ENCODE data around the gene RPL4. TPM values are rescaled to one million over a fixed set of nuclear protein-coding genes. Genes with fewer than 3 reads are reported as not detected.

RPL4 gene
- total RNA-seq, 1 donor from 2014 or later, result 1,699 TPM

DNA sequence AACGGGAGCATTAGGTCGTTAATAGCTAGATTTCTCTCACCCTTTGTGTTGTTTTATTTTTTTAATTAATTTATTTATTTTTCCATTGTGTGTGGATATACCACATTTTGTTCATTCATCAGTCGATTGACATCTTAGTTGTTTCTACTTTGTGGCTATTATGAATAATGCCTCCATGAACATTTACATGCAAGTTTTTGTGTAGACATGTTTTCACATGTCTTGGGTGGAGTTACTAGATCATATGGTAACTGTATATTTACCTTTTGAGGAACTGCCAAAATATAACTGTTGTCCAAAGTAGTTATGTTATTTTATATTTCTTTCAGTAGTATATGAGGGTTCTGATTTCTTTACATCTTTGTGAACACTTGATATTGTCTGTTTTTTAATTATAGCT, 19.3 kb upstream of the RPL4 start:
- TF ChIP-seq, protein P1, sequence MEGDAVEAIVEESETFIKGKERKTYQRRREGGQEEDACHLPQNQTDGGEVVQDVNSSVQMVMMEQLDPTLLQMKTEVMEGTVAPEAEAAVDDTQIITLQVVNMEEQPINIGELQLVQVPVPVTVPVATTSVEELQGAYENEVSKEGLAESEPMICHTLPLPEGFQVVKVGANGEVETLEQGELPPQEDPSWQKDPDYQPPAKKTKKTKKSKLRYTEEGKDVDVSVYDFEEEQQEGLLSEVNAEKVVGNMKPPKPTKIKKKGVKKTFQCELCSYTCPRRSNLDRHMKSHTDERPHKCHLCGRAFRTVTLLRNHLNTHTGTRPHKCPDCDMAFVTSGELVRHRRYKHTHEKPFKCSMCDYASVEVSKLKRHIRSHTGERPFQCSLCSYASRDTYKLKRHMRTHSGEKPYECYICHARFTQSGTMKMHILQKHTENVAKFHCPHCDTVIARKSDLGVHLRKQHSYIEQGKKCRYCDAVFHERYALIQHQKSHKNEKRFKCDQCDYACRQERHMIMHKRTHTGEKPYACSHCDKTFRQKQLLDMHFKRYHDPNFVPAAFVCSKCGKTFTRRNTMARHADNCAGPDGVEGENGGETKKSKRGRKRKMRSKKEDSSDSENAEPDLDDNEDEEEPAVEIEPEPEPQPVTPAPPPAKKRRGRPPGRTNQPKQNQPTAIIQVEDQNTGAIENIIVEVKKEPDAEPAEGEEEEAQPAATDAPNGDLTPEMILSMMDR (IDR thresholded peaks at IDR 0.05), result no peak
- Histone ChIP-seq H3K4me3 (no peak overlapping the region), H3K9me3 (no peaks in the 10 kb centered on the region), H3K27me3 (no peaks in the 10 kb centered on the region), H3K36me3 (peaks cover 7% of the 10 kb centered on the region), H3K4me1 (no peaks in the 10 kb centered on the region), H3K27ac (no peak overlapping the region)
- intact Hi-C loops (cut with DNase I), result no loop called here
- ATAC-seq, result no peak
- no peak for DNase-seq

DNA sequence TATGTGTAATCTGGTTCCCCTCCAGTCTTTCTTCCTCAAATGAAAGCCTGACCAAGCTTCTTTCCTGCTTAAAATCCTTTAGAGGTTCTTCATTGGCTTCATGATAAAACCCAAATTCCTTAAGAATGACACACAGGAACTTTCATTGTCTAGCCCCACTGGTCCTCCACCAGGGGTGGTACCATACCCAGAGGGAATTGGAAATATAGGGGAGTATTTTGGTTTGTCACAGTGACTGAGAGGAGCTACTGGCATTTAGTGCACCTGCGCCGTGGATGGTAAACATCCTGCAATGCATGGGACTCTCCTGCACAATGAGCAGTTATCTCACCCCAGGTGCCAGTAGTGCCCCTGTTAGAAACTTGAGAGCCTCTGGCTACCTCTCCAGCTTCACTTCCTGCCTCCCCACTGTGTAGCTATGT, 11.3 kb upstream of the RPL4 start:
- intact Hi-C loops (cut with DNase I), result no loop called here
- no peaks in the 10 kb centered on the region for H3K27me3 ChIP-seq

DNA sequence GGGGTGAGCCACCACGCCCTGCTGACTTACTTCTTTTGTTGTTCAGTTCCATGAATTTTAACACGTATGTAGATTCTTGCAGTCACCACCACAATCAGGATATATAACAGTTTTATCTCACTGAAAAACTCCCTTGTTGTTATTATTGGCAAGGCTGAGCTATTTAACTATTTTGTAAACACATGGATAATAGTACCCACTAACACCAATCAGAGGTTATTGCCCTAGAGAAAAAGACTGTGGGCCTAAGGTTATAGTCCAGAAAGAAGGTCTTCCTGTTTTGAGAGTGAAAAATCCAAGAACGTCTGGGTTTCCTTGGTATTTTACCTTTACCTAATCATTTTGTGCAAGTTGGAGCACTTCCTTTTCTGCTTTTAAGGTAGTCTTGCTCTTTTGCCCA, 9.9 kb upstream of the RPL4 start:
- Histone ChIP-seq H3K36me3 (no peaks in the 10 kb centered on the region), H3K9me3 (no peaks in the 10 kb centered on the region), H3K27ac (no peak overlapping the region), H3K4me3 (no peak overlapping the region), H3K27me3 (no peaks in the 10 kb centered on the region), H3K4me1 (no peaks in the 10 kb centered on the region)
- ATAC-seq, result no peak
- intact Hi-C loops (cut with DNase I), result no loop called here
- TF ChIP-seq, protein P1 (IDR thresholded peaks at IDR 0.05), result no peak
- DNase-seq, result no peak

More for the DNA sequence above, 11.3 kb upstream of the RPL4 start:
- no peaks in the 10 kb centered on the region for H3K4me1 ChIP-seq
- no peaks in the 10 kb centered on the region for H3K36me3 ChIP-seq
- no peaks in the 10 kb centered on the region for H3K9me3 ChIP-seq
- H3K4me3 ChIP-seq, result no peak overlapping the region
- H3K27ac ChIP-seq, result no peak overlapping the region
- TF ChIP-seq, protein P1 (IDR thresholded peaks at IDR 0.05), result no peak
- DNase-seq (no peak), ATAC-seq (no peak)

DNA sequence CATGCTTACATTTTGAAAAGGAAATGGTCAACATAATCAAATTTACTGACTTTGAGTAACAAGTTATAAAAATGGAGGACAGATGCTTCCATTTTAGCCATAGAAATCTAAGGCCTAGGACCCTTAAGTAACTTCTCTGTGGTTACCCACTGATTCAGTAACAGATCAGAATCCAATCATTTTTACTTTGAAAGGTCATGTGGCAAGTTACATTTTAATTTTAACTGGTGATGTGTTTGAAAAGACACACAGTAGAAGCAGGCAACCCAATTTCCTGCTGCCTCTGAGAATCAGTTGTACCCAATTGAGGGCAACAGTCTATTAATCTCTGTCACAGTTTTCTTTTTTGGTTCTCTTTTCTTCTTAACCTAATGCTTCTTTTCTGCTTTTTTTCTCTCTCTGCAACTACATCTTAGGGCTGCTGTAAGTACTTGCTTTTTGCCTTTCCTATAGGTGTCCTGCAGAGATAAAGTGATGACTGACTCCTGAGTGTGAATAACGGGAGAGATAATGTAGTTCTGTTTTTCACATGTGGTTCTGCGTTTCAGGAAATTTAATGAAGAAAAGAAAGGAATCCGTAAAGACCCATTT, 3.7 kb upstream of the RPL4 start:
- TF ChIP-seq, protein P1 (IDR thresholded peaks at IDR 0.05), result no peak
- H3K4me1 ChIP-seq, result peaks cover 14% of the 10 kb centered on the region

DNA sequence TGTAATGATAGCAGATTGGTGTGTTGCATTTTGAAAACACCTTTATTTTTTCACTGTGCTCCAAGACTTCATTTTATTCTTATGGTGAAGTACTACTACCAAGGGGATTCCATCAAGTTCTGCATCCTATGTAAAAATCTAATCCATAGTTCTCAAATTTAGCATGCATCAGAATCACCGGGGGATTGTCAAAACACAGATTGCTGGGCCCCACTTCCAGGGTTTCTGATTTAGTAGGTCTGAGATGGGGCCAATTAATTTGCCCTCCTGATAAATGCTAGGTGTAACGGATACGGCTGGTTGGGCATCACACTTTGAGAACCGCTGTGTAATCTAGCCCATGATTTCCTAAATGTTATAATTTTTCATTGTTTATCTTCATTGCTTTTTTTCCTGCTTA, 1.2 kb upstream of the RPL4 start:
- Histone ChIP-seq H3K4me1 (peaks cover 33% of the 10 kb centered on the region), H3K4me3 (peak overlapping the region; percentile 92), H3K36me3 (peaks cover 26% of the 10 kb centered on the region), H3K27ac (peak overlapping the region; percentile 97), H3K9me3 (no peaks in the 10 kb centered on the region), H3K27me3 (no peaks in the 10 kb centered on the region)
- DNase-seq (no peak), ATAC-seq (no peak)
- TF ChIP-seq, protein P1 (IDR thresholded peaks at IDR 0.05), result no peak
- intact Hi-C loops (cut with DNase I), result no loop called here

More for the DNA sequence above, 3.7 kb upstream of the RPL4 start:
- no peak overlapping the region for H3K4me3 ChIP-seq
- no peak overlapping the region for H3K27ac ChIP-seq
- no peaks in the 10 kb centered on the region for H3K9me3 ChIP-seq
- H3K27me3 ChIP-seq, result no peaks in the 10 kb centered on the region
- intact Hi-C loops (cut with DNase I), result no loop called here
- no peak for DNase-seq
- ATAC-seq, result no peak
- H3K36me3 ChIP-seq, result peaks cover under 1% of the 10 kb centered on the region

DNA sequence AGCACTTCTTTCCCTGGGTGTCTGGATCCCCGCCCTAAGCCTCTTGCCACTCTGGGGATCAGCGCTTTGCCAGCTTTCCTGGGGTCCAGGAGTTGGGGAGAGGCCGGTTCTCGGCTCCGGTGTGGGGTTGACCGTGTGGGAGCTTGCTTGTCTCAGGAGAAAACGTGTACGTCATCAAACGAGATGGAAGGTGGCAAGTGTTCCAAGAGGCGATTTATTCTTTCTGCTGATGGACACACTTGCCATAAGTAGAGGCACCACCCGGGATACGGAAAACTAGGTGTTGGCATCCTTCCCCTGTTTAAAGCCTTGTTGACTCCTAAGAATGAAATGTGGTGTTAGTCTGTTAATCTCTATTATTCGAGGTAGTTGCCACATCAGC, 766 bp upstream of the RPL4 start:
- peak overlapping the region; percentile 97 for H3K27ac ChIP-seq
- intact Hi-C loops (cut with DNase I), result no loop called here
- DNase-seq, result no peak
- H3K4me3 ChIP-seq, result peak overlapping the region; percentile 92
- H3K9me3 ChIP-seq, result no peaks in the 10 kb centered on the region
- peaks cover 33% of the 10 kb centered on the region for H3K4me1 ChIP-seq
- no peak for ATAC-seq
- no peaks in the 10 kb centered on the region for H3K27me3 ChIP-seq
- H3K36me3 ChIP-seq, result peaks cover 30% of the 10 kb centered on the region
- TF ChIP-seq, protein P1 (IDR thresholded peaks at IDR 0.05), result no peak
